NCI-H2107 (cell line): Measurements from ENCODE around the gene IFT20.

Experiments used
- DNase-seq: peaks from one replicate; lab custom pipeline; 2025; lab: John Stamatoyannopoulos, UW

The IFT20 gene

DNA sequence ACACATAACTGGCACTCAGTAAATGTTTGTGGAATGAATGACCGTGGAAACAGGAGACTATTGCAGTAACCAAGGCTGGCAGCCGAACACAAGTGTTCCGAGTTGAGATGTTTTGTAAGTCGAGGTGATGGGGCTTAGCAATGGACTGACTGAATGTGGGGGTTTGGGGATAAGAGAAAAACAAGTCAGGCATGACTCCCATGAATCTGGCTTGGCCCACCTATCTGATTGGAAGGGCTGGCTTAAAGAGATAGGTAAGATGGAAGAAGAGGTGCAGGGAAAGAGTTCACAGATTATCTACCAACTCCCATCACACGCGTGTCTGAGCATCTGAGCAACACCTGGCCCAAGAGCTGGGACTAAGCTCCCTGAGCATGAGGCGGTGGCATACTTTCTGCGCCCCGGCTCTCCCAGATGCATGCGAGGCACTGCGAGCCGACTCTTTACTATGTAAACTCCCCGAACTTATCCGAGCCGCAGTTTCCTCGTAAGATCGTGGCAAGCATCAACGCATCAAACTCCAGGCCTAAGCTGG lies 539 bp downstream of the IFT20 start:
- no peak for DNase-seq

DNA sequence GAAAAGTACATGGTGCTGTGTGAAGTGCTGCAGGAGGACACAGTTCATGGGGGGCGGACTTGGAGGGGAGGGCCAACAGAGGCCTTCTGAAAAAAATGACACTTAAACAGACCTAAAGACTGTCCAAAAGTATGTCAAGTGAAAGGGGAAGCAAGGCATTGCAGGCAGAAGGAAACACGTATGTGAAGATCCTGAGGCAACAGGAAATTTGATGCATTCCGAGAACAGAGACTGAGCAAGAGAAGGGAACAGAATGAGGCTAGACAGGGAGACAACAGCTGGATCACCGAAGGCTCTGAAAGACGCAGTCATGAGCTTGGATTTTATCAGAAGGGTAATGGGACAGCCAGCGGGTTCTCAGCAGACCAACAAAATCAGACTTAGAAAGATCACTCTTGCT lies 1.1 kb downstream of the IFT20 start:
- no peak for DNase-seq

DNA sequence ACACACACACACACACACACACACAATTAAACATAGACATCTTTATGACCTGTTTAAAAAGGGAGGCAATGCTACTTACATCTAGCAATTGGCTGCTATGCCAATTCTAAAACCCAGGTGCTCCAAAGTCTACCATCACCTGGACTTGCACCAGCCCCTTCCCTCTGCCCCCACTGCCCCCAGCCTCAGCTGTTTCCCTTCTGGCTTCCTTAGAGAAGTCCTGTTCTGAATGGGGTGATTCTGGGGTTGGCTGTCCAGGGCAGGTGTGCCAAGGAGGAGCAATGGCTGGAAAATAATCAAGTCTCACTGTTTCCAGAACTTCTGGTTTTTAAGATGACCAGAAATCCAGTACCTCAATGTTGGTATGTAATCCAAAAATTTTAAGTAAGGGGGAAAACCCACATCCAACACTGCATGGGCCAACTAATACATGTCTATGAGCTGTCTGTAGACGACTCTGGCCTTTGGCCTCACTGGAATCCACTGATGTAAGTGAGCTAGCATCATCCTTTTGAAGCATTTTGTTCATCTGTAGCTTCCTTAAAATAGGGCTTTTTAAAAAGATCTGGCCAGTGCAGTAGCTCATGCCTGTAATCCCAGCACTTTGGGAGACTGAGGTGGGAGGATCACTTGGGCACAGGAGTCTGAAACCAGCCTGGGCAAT lies 2.1 kb downstream of the IFT20 start:
- no peak for DNase-seq

DNA sequence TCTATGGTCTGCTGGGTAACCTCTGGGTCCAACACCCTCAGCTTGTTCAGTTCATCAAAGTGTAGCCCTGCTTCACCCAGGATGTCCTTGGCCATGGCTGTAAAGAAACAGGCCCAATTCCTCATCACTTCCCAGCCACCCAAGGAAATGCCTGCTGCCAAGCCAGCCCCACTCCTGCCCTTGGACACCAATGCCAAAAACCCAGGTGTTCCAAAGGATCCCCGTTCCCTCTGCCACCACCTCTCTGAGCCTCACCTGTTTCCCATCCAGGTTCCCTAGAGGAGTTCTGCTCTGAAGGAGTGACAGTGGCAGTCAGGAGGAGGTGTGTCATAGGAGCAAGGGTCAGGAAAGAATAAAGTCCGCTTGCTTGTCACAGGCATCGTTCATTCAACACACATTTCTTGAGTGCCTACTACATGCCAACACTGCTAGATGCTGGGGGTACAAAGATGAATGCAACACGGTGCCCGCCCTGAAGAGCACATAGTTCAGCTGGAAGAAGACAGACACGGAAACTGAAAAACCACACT lies 3.3 kb downstream of the IFT20 start:
- DNase-seq = no peak

DNA sequence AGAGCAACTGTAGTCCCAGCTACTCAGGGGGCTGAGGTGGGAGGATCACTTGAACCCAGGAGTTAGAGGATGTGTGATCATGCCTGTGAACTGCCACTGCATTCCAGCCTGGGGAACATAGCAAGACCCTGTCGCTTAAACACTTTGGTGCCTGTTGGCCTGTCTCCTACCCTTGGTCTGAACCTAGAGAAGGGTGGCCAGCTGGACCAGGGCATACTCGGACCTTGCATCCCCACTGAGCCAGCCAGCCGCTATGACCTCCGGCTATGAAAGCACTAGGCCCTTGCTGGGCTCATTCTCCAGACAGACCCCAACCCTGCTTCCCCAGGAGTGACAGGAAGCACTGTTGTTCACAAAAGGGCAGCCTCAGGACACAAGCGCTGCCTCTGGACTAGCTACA lies 4.6 kb downstream of the IFT20 start:
- DNase-seq = no peak

DNA sequence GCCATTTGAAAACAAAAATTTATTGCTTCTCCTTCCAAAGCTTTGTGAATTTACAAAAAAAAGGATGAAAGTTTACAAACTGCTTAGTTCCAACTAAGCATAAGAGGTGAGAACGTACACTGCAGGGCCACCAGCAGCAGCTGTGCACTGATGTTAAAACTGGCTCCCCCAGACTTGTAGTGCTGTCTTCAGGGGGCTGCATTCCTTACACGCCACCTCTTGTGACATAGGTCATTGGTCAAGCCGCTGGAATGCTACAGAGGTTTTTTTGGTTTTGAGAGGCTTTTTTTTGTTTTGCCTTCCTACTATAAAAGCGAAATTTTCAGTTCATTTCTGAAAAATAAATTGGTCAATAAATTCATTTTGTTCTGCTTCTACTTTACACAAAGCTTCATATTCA lies 6.9 kb downstream of the IFT20 start:
- no peak for DNase-seq

DNA sequence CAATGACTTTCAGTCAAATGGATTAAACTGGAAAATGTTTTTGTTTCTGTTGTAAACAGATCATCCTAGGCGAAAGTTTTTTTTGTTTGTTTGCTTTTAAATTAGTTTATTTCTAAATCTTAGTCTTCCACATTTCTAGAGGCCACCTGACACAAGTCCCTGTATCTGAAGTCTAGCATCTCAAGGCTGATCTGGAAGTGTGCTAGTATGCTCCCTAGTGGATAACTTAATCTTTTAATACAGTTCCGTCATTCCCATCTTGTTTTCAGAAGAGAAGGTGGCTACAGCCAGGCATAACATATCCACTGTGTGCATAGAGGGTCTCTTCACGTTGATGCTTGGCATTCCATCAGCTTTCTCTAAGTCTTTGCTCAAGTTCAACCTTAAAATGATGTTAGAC lies 7.6 kb downstream of the IFT20 start:
- DNase-seq = no peak

DNA sequence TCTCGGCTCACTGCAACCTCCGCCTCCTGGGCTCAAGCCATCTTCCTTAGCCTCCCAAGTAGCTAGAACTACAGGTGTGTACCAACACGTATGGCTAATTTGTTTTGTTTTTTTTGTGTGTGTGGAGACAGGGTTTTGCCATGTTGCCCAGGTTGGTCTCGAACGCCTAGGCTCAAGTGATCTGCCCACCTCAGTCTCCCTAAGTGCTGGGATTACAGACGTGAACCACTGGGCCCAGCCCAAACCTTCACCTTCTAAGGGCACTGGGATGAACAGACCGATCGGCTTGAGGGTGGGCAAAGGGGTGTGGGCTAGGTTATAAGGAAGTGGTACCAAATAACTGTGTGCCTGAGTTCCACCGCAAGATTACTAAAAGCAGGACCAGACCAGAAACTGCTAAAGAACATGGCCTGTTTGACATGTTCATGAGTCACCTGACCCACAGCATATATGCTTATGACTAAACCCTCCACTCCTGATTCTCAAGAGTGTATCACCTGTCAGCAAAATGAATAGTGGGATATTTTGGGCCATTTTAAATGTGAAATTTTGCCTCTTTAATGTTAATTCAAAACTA lies 8.2 kb downstream of the IFT20 start:
- DNase-seq = no peak

DNA sequence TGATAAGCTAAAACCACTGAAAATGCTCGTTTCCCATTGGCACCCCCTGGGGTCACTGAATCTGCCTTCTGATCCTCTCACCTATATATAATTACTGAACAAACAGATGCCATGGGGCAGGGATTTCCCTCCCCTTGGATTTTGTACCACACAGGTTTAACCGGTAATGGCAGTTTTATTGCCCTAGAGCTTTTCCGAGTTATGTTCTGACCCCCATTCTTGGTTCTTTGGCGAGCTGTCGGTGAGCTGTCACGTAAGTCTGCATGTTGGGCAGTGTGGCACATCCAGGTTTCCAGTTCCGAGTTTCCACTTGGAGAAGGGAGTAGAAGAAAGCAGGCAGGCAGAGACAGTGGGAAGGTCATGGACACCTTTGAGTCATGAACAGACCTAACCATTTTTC lies 9.2 kb downstream of the IFT20 start:
- DNase-seq = no peak

DNA sequence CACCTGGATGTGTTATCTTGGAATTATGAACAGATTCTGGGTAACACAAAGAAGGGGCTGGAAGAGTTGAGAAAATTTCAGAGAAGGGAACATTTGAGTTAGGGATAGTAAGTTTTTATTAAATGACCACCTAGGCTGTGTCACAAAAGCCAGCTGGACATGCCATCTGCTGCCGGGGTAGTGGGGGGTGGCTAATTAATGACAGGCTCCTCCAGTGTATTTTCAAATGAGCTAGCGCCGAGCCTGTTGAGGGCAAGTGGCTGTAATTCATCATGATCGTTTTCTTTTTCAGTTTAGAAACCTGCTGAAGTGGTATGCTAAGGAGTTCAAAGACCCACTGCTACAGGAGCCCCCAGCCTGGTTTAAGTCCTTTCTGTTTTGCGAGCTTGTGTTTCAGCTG lies 10.1 kb downstream of the IFT20 start:
- DNase-seq = no peak

DNA sequence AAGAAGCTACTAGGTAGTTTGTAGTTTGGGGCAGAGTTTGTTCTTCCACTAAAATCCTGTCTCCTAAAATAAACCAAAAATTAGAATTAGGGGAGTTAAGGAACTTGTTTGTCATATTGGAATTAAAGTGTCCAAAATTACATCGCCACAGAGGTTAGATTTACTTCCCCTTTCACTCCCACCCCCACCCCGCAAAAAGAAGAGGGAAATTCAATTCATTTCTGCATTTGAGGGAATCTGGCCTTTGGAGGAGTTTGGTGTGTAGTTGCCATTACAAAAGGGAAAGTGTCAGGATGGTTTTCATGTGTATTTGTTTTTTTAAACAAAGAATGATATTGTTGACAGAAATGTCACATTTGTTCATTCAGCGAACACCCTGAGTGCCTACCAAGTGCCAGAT lies 10.5 kb downstream of the IFT20 start:
- no peak for DNase-seq

DNA sequence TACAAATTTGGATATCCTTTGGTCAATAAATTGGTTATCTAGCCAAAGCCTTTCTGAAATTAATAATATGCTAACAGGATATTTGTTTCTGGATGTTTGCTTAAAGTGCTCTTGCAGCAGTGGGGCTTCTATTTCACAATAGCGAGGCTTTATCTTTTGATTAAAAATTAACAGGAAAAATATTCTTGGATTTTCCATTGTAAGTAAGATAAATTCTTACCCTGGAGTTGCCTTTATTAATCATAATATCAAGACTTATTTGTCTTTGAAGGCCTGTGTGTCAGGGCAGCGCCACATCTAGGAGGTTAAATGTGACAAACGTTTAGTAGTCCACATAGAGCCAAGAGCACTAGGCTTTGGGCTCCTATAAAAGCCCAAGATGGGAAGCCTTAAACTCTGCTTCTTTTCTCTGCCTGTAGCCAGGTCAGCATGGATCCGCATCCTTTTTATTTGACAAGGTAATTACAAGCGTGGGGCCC lies 11.0 kb downstream of the IFT20 start:
- no peak for DNase-seq

DNA sequence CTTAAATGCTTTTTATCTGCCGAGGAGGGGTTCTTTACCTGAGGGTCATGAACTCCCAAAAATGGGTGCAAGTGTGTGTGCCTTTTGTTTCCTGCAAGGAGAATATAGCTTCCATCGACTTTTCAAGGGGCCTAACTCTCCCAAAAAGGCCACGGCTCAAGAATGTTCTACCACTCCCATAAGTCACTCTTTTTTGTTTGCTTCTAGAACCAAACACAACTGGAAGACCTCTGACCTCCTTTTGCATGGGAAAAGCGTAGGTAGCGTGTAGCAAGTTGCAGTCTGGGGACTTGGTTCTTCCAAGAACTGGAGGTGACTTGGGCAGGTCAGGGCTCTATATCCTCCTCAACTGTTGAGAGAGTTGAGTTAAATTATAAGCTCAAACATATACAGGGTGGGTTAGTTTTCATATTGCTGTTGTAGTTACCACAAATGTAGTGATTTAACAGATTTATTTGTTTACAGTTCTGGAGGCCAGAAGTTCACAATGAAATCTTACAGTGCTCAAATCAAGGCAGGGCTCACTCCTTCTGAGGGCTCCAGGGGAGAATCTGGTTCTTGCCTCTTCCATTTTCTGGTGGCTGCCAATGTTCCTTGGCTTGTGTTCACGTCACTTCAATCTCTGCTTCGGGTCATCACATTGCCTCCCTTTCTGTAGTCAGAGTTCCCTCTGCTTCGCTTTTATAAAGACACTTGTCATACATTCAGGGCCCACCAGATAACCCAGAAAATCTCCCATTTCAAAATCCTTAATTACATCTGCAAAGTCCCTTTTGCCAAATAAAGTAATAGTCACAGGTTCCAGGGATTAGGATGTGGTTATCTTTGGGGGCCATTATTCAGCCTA lies 14.8 kb downstream of the IFT20 start:
- DNase-seq = no peak

DNA sequence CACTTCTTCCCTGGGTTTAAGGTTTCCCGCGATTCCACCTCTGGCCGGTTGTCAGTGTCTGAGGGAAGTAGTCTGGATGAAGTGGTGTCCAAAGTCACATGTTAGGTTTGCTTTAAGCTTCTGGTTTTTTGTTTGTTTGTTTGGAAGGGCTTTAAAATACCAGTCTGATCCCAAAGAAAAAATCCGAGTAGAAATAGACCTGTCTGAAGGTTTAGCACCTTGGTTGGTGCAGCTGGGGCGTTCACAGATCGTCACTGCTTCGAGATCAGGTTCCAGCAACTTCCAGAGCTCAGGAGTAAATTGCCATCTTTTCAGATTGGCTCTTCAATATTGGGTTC lies 15.7 kb downstream of the IFT20 start:
- DNase-seq = no peak

DNA sequence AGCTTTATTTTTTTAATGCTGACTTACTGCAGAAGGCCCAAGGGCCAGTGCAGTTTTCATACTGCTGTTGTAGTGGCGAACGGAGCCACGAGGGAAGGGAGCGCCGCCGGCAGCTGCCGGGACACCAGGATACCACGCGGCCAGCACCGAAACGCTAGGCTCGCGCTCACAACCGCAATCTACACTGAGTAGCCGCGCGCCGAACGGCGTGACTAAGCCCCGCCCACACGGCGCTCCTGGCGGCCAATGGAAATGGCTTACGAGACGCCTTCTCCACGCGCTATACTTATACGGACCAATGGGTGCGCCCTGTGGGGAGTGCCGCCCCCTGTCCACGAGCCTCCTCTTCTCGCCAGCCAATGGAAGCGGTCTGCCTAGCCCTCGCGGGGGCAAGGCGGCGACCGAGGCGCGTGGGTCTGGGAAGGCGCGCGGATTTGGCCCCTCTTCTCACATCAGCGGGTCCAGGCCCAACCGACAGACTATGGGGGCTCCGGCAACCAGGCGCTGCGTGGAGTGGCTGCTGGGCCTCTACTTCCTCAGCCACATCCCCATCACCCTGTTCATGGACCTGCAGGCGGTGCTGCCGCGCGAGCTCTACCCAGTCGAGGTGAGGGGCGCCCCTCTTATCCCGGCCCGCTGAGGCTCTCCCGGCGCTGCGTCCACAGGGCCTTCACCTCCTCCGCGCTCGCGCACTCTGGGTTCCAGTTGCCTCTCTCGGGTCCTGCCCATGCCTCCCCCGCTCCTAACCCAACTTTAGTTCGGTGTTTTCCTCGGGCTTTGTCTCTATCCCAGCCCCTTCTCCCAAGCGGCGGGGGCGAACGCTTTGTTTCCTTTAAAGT lies 16.3 kb downstream of the IFT20 start, which contains the start of gene TMEM97:
TSS of gene TMEM97 (plus strand) at position 442 of the 839 bp plus-strand sequence. CDS start at position 482, 40 bp downstream.
- peak; percentile 91 for DNase-seq

DNA sequence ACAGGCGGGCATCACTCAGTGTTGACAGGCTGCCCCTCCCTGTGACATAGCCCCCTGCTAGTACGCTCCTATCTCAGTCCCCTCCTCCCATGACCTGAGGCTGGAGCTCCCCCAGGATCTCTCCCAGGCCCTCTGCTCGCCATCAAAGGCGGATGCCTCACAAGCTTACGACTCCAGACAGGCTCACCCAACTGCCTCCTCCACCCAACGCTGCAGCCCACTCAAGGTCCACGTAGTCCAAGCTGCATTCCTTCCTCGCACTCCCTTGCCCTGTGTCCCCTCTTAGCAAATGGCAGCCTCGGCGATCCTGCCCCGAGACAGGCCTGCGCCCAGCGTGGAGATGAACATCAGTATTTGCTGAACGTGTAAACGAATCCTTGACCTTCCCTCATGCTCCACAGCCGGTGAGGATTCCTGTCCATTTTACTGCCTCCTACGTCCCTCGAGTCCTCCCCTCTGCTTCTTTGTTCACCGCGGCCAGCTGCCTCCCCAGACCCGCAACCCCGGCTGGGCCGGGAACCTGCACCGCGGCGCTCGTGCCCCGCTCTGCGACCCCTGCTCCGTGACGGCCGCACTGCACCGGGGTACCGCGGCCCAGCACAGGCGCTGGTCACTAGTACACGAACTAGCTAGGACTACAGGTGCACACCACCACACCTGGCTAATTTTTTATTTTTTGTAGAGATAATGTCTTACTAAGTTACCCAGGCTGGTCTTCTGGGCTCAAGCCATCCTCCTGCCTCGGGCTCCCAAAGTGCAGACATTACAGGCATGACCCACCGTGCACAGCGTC lies 17.1 kb downstream of the IFT20 start:
- DNase-seq = no peak

DNA sequence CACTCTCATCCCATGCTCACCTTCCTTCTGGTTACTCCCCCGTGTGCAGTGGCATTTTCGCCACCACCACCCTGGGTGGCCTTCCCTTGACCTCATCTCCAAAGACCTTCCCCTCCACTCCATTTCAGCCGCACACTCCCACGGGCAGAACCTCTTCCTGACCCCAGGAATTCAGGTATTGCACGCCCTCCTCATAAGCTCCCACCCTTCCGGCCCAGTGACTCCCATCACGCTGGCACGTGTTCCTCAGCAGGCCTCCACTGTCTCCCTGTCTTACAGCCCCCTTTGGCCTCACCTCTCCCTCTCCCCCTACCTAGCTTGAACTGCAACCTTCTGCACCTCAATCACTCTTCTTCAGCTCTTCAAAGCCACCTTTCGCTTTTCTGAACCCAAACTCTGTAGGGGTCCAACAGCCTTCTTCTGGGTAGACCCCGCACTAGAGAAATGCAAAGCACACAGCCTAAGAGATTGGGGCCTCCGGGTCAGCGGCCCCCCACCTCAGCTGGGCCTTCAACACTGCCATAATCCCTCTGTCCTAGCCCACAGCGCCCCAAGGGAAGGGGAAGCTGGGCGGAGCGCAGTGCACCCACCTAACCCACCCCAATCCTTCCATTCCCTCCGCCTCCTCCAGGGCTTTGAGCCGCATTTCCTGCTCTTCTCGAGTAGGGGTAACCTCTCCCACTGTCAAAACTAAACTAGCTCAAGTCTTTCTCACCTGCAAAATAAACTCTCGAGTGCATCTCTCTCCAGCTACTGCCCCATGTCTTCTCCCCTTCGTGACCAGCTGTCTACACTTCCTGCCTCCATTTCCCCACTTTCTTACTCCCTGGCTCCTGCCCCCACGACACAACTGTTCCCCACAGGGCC lies 17.9 kb downstream of the IFT20 start:
- DNase-seq = no peak

DNA sequence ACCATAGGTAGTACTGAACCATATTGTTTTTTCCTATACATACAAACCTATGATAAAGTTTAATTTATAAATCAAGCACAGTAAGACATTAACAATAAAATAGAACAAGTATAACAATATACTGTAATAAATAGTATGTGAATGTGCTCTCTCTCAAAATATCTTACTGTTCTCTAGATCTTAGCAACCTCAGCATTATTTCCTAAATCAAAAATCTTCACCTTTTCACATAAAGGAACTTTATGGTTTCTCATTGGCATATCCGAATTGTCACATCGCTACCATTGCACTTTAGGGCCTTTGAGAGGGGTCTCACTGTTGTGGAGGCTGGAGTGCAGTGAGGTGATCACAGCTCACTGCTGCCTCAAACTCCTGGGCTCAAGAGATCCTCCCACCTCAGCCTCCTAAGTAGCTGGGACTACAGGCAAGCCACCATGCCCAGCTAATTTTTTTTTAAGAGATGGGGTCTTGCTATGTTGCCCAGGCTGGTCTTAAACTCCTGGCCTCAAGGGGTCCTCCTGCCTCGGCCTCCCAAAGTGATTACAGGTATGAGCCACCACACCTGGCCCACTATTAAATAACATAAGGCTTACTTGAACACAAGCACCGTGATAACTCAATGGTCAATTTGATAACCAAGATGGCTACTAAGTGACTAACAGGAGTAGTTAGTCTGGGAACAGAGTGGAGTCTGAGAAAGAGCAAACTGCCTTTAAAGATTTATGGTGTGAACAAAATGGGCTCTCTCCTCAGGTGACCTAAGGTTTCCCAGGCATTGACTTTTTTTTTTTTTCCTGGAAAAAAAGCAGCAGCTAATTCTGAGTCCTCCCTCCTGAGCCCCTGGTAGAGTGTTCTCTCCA lies 19.2 kb downstream of the IFT20 start:
- no peak for DNase-seq

DNA sequence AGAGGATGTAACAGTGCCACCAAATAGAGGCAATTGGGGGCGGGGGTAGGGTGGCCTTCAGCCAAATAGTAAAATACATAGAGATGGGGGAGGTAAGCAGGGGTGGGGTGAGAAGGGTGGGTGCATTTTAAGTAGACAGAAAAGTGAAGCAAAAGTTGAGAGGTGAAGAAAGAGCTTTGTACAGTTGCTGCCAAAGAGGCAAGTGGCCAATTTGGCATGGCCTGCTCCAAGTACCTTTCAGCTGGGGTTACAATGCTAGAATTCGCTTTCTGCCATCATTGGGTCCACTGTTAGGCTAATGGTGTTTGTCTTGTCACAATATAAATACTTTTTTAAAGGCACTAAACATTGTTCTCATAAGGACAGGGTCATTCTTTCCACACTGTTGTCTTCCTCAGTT lies 21.4 kb downstream of the IFT20 start:
- no peak for DNase-seq
